ENCODE data around the gene ZFP36L1.

The ZFP36L1 gene

GRCh38 chr14:68795597-68796417, 2.9 kb upstream of the ZFP36L1 start:
- DNase-seq (ENCODE audit: low read depth) = peak; percentile 71

- peak; percentile 50 for DNase-seq (ENCODE audit: low read depth)
These were observed 2.2 kb upstream of the ZFP36L1 start for GRCh38 chr14:68794851-68795596.

GRCh38 chr14:68794130-68794850, 1.4 kb upstream of the ZFP36L1 start:
- peak; percentile 79 for DNase-seq (ENCODE audit: low read depth)

GRCh38 chr14:68793734-68794129, 865 bp upstream of the ZFP36L1 start:
- peak; percentile 48 for DNase-seq (ENCODE audit: low read depth)

GRCh38 chr14:68792678-68792978, 239 bp downstream of the ZFP36L1 start:
- no peak for DNase-seq (ENCODE audit: low read depth)

- DNase-seq (ENCODE audit: low read depth) = no peak
These were observed 777 bp downstream of the ZFP36L1 start for GRCh38 chr14:68791902-68792677.

GRCh38 chr14:68791078-68791901, 1.6 kb downstream of the ZFP36L1 start:
- no peak for DNase-seq (ENCODE audit: low read depth)

GRCh38 chr14:68790644-68791077, 2.2 kb downstream of the ZFP36L1 start:
- peak; percentile 64 for DNase-seq (ENCODE audit: low read depth)

GRCh38 chr14:68789821-68790643, 2.8 kb downstream of the ZFP36L1 start:
- no peak for DNase-seq (ENCODE audit: low read depth)

GRCh38 chr14:68788996-68789820, 3.7 kb downstream of the ZFP36L1 start:
- peak; percentile 81 for DNase-seq (ENCODE audit: low read depth)

- no peak for DNase-seq (ENCODE audit: low read depth)
These were observed 4.4 kb downstream of the ZFP36L1 start for GRCh38 chr14:68788275-68788995.

- DNase-seq (ENCODE audit: low read depth) = no peak
These were observed 5.5 kb downstream of the ZFP36L1 start for GRCh38 chr14:68787092-68787992.

- no peak for DNase-seq (ENCODE audit: low read depth)
These were observed 6.3 kb downstream of the ZFP36L1 start for GRCh38 chr14:68786491-68787091.

GRCh38 chr14:68785534-68786490, 7.1 kb downstream of the ZFP36L1 start:
- DNase-seq (ENCODE audit: low read depth) = no peak

- DNase-seq (ENCODE audit: low read depth) = no peak
These were observed 7.8 kb downstream of the ZFP36L1 start for GRCh38 chr14:68784978-68785533.
